H1 (cell line): ENCODE results near the gene ZNF598. TPM values are rescaled to one million over a fixed set of nuclear protein-coding genes. Genes with fewer than 3 reads are reported as not detected.

ENCODE experiments used
- ASH2L ChIP-seq: fragments of 200-600, 300-600 bp; sonication (generic); IDR thresholded peaks from one replicate; pipeline ENCODE4 v1.7.1; 2017; ENCODE audit warnings: low read length
- BACH1 ChIP-seq: IDR thresholded peaks from 2 replicates; pipeline ENCODE4 v1.6.1; 2012; ENCODE audit warnings: low read length, improper control_type of control experiment
- BCL11A ChIP-seq, 2 experiments: IDR thresholded peaks; one replicate each; pipeline ENCODE4 v1.6.1; 2011; ENCODE audit warnings: low read depth in 2 of 2, low read length in 2 of 2, mild to moderate bottlenecking in 2 of 2
- CBX5 ChIP-seq: fragments of 300-800, 300-1000 bp; sonication (generic); IDR thresholded peaks from 2 replicates; pipeline ENCODE4 v1.7.1; 2016; ENCODE audit warnings: antibody characterized with exemption, low read length, low read depth
- EZH2 ChIP-seq: fragments of 200-600 bp; sonication (generic); IDR thresholded peaks from 2 replicates; pipeline ENCODE4 v1.7.1; 2012; ENCODE audit warnings: low read depth, mild to moderate bottlenecking, moderate library complexity, low read length, inconsistent platforms; ENCODE audit not compliant: severe bottlenecking
- GABPA ChIP-seq: IDR thresholded peaks from 2 replicates; pipeline ENCODE4 v1.6.1; 2011; ENCODE audit warnings: mild to moderate bottlenecking, low read length, moderate library complexity, borderline replicate concordance; ENCODE audit not compliant: insufficient read depth
- HDAC2 ChIP-seq, 2 experiments: fragments of 300-600 bp in 1 of 2; sonication (generic) in 1 of 2; IDR thresholded peaks; 2 replicates each; pipeline ENCODE4 v1.6.1; 2011 to 2012; ENCODE audit warnings: low read depth in 2 of 2, low read length in 2 of 2, mild to moderate bottlenecking in 2 of 2, moderate library complexity in 2 of 2, borderline replicate concordance in 1 of 2, inconsistent platforms in 1 of 2
- KDM5A ChIP-seq: fragments of 200-600 bp; IDR thresholded peaks from 2 replicates; pipeline ENCODE4 v1.7.1; 2012; ENCODE audit warnings: mild to moderate bottlenecking, low read length, inconsistent platforms, mixed read lengths
- PHF8 ChIP-seq: fragments of 200-600 bp; sonication (generic); conservative IDR thresholded peaks from 2 replicates; pipeline ENCODE4 v1.7.1; 2012; ENCODE audit warnings: low read depth, mild to moderate bottlenecking, inconsistent platforms, low read length, moderate library complexity
- POLR2AphosphoS5 ChIP-seq: IDR thresholded peaks from 2 replicates; pipeline ENCODE4 v1.6.1; 2011; ENCODE audit warnings: low read depth, low read length
- RAD21 ChIP-seq, 2 experiments: IDR thresholded peaks in 1 of 2; conservative IDR thresholded peaks in 1 of 2; 2 replicates each; pipeline ENCODE4 v1.6.1; 2011; ENCODE audit warnings: low read depth in 2 of 2, low read length in 2 of 2, improper control_type of control experiment in 1 of 2, inconsistent platforms in 1 of 2, mild to moderate bottlenecking in 1 of 2, moderate library complexity in 1 of 2
- RBBP5 ChIP-seq: IDR thresholded peaks from 2 replicates; pipeline ENCODE4 v1.7.1; 2012; ENCODE audit warnings: low read depth, mild to moderate bottlenecking, inconsistent platforms, low read length, moderate library complexity, borderline replicate concordance
- polyA plus RNA-seq, 7 experiments: library from polyadenylated mRNA; depleted of rRNA in 3 of 7; stranded (reverse) in 5 of 7; unstranded in 2 of 7; fragments of >200 nt in 5 of 7; fragments of 200-250 nt in 2 of 7; gene quantifications; 1 replicate in 5 of 7; 2 replicates in 1 of 7; 4 replicates in 1 of 7; pipeline versions ENCODE4 v1.2.1 to v1.2.3, GENCODE V29; 2011 to 2013; ENCODE audit warnings: missing spikeins in 2 of 7, mixed read lengths in 2 of 7
- total RNA-seq: library from RNA; stranded (reverse); fragmentation: NEBNext Ultra II Directional; extraction: Animal tissue kit (Norgen Biotek cat#: 25700); gene quantifications from 2 replicates; pipeline ENCODE4 v1.2.1, GENCODE V29; 2021
- TF ChIP-seq, protein P1 (sequence below): IDR thresholded peaks from 2 replicates; pipeline ENCODE4 v1.6.1; 2011; ENCODE audit warnings: low read depth, mild to moderate bottlenecking, low read length; ENCODE audit not compliant: insufficient read depth
- TF ChIP-seq, protein P2 (sequence below): IDR thresholded peaks from 2 replicates; pipeline ENCODE4 v1.6.1; 2012; ENCODE audit warnings: inconsistent platforms
- TF ChIP-seq, protein P3 (sequence below): IDR thresholded peaks from 2 replicates; pipeline ENCODE4 v1.6.1; 2012; ENCODE audit warnings: inconsistent platforms

ZNF598 gene
- total and polyA plus RNA-seq, 2 of the 8 experiments (the other 6 are each of a cell fraction or from before 2014, with no cell fraction given): 29.3 to 47.6 TPM

DNA sequence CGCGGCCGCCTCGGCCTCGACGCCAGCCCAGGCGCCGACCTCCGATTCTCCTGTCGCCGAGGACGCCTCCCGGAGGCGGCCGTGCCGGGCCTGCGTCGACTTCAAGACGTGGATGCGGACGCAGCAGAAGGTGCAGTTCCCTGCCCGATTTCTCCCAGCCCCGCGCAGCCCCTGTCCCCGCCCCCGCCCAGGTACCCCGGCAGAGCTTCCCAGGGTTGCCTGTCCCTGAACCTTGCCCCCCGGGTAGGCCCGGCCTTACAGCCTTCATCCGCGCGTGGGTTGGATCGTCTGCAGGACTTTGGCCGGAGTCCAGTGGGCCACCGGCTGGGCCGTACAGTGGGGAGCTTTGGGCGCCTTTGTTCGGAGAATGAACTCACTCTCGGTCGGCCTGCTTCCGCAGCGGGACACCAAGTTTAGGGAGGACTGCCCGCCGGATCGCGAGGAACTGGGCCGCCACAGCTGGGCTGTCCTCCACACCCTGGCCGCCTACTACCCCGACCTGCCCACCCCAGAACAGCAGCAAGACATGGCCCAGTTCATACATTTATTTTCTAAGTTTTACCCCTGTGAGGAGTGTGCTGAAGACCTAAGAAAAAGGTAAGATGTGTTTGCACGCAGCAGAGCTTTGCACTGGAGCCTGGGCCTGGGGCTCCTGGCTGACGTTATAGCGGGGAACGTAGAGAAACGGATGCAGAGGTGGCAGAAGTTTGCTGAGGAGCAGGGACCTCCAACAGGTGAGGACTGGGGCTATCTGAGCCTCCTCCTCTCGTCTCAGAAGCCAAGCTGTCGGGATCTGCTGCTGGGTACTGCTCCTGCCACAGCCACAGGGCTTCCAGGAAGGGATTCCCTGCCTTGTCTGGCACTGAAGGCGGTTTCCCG is 25.0 kb downstream of the ZNF598 start (continued):
- TF ChIP-seq KDM5A (0 out of 2 replicates have a peak, but pooled peaks have one; percentile 17), CBX5 (no peak), EZH2 (no peak), BACH1 (no peak), POLR2AphosphoS5 (no peak), BCL11A (IDR thresholded peaks at IDR 0.05; ENCODE audit: low read depth in 2 of 2, low read length in 2 of 2) (no peak), HDAC2 (IDR thresholded peaks at IDR 0.05; ENCODE audit: borderline replicate concordance in 1 of 2, low read depth in 2 of 2, low read length in 2 of 2) (no peak), RBBP5 (0 out of 2 replicates have a peak, but pooled peaks have one; percentile 1), PHF8 (peak; percentile 99; the same call in 1 of the 2 replicates), ASH2L (peak; percentile 50), GABPA (no peak), RAD21 (IDR thresholded peaks at IDR 0.05 in 1 of 2, conservative IDR thresholded peaks at IDR 0.05 in 1 of 2; ENCODE audit: low read depth in 2 of 2, low read length in 2 of 2) (no peak)
- TF ChIP-seq, protein P1, sequence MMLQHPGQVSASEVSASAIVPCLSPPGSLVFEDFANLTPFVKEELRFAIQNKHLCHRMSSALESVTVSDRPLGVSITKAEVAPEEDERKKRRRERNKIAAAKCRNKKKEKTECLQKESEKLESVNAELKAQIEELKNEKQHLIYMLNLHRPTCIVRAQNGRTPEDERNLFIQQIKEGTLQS: no peak
- TF ChIP-seq, protein P2, sequence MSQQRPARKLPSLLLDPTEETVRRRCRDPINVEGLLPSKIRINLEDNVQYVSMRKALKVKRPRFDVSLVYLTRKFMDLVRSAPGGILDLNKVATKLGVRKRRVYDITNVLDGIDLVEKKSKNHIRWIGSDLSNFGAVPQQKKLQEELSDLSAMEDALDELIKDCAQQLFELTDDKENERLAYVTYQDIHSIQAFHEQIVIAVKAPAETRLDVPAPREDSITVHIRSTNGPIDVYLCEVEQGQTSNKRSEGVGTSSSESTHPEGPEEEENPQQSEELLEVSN: no peak
- TF ChIP-seq, protein P3, sequence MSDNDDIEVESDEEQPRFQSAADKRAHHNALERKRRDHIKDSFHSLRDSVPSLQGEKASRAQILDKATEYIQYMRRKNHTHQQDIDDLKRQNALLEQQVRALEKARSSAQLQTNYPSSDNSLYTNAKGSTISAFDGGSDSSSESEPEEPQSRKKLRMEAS: no peak
- TF ChIP-seq, all 59 proteins: peak for 4
